Bronchial epithelial cell (primary cell): ENCODE results near the gene DDX60. TPM values are rescaled to one million over a fixed set of nuclear protein-coding genes. Genes with fewer than 3 reads are reported as not detected.

ENCODE experiments used
- DNase-seq: peaks from one replicate; pipeline ENCODE4 v3.0.0-alpha.2; 2010; ENCODE audit warnings: low read depth
- FAIRE-seq: peaks from 2 replicates; lab custom pipeline; 2011; peaks lifted over from hg19 to GRCh38; lab: Jason Lieb, UNC
- H3K27me3 ChIP-seq: 2 replicates; pipeline ENCODE4 v1.5.1; 2011; ENCODE audit warnings: low read length; ENCODE audit not compliant: control insufficient read depth, insufficient read depth
- H3K36me3 ChIP-seq: 2 replicates; pipeline ENCODE4 v1.5.1; 2011; ENCODE audit warnings: low read length; ENCODE audit not compliant: control insufficient read depth, insufficient read depth
- H3K4me3 ChIP-seq: 2 replicates; pipeline ENCODE4 v1.5.1; 2011; ENCODE audit warnings: mild to moderate bottlenecking, low read depth, low read length, control low read depth
- CTCF ChIP-seq: IDR thresholded peaks from 2 replicates; pipeline ENCODE4 v1.5.1; 2011; ENCODE audit warnings: mild to moderate bottlenecking, moderate library complexity, low read length, control low read depth, inconsistent platforms; ENCODE audit not compliant: insufficient read depth, severe bottlenecking
- total RNA-seq: library from RNA; depleted of rRNA; stranded (reverse); fragments of >200 nt; gene quantifications from 2 replicates; pipeline ENCODE4 v1.2.1, GENCODE V29; 2014

Gene DDX60
- total RNA-seq, 1 donor from 2014 or later, result 2.9 TPM

DNA sequence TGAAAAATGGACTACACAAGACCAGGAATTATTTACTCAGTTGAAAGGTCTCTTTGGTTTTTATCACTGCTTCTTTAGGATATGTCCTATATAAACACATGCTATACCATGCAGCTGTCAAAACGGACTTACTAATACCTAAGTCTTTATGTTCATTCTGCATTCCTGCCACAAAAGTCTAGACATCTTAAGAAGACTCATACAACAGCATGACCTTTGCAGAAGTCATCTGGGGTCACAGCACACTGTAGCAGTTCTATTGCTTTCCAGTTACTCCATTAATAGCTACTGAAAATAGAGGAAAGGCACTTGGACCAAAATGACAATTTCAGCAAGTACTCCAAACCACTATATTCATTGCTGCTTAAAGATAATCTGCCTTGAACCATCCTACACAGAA lies 53.2 kb downstream of the DDX60 start:
- DNase-seq (no peak), FAIRE-seq (no peak)
- no peaks in the 10 kb centered on the region for H3K36me3 ChIP-seq
- no peaks in the 10 kb centered on the region for H3K27me3 ChIP-seq
- TF ChIP-seq CTCF, result no peak
- H3K4me3 ChIP-seq, result no peak overlapping the region

- Histone ChIP-seq H3K27me3 (no peaks in the 10 kb centered on the region), H3K36me3 (no peaks in the 10 kb centered on the region), H3K4me3 (no peak overlapping the region)
- FAIRE-seq (no peak), DNase-seq (no peak)
- no peak for TF ChIP-seq CTCF
Measured at GRCh38 chr4:168264903-168265302, 53.6 kb downstream of the DDX60 start.

DNA sequence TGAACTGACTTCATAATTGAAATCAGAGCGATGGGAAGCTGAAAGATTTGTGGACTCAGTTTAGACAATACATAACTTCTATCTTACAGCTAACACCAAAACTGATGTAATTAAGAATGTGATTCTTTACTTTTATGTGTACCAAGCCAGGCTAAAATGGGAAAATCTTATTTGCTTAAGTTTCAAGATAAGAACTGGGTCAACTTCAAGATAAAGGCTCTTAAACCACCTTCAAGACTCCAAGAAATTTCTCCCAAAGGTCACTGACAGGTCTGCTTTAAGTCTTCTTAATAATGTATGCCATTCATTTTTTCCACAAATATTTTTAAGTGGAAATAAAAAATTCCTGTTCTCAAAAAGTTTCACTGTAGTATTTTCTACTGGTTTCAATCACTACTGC lies 55.5 kb downstream of the DDX60 start:
- no peak for DNase-seq
- TF ChIP-seq CTCF, result no peak

DNA sequence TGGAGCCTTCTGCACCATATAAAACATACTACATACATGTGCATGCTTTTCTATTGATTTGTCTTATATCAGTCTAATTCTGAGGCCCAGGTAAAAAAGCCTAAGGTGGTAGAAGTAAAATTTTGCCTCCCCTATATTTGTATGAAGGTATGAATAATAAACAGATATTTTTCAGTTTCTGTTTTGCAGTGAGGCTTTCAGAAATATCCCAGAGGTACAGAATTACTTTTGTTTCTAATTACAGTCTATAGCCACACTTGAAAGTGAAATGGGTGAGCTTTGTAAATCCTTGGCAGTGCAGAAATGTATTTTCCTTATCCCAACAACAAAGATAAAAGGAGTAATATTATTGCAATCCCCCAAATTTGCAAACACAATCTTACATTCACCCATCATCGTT lies 59.5 kb downstream of the DDX60 start:
- no peak for TF ChIP-seq CTCF
- DNase-seq (no peak), FAIRE-seq (no peak)
- Histone ChIP-seq H3K27me3 (no peaks in the 10 kb centered on the region), H3K4me3 (no peak overlapping the region), H3K36me3 (no peaks in the 10 kb centered on the region)

More for the DNA sequence above, 55.5 kb downstream of the DDX60 start:
- no peak for FAIRE-seq
- Histone ChIP-seq H3K36me3 (no peaks in the 10 kb centered on the region), H3K27me3 (no peaks in the 10 kb centered on the region), H3K4me3 (no peak overlapping the region)

- Histone ChIP-seq H3K36me3 (no peaks in the 10 kb centered on the region), H3K4me3 (no peak overlapping the region), H3K27me3 (no peaks in the 10 kb centered on the region)
- no peak for TF ChIP-seq CTCF
- DNase-seq (no peak), FAIRE-seq (no peak)
Measured at GRCh38 chr4:168257768-168258167, 60.8 kb downstream of the DDX60 start.

DNA sequence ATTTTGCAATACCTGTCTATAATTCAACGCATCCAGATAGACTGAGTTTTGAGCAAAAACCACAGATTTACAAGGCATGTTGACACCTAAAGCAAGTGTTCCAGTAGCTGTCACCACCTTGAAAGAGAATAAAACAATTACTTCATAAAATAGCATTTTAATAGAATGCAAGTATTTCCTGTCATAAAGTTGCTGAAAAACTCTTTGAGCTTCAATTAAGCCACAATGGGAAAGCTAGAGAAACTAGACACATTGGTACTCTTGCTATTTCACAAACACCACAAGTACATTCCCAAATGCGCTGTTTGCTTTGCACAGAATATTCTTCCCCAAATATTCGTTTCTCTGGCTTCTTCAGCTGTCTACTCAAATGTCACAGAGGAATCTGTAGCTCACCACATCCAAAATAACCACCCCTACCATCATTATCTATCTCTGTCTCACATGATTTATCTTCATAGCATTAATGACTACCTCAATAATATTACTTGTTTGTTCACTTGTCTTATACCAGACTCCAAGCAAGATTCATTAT lies 70.3 kb downstream of the DDX60 start:
- no peaks in the 10 kb centered on the region for H3K27me3 ChIP-seq
- no peak for TF ChIP-seq CTCF
- no peak overlapping the region for H3K4me3 ChIP-seq
- no peak for FAIRE-seq
- H3K36me3 ChIP-seq, result no peaks in the 10 kb centered on the region
- no peak for DNase-seq
